ENCODE results near the gene DCXR. TPM values are rescaled to one million over a fixed set of nuclear protein-coding genes. Genes with fewer than 3 reads are reported as not detected.

Gene DCXR
- total RNA-seq, 1 experiment from 2014 or later: 128 TPM

- DNase-seq (ENCODE audit: low read depth in 1 of 2, low spot score in 2 of 2): no peak
- no peak overlapping the region for H3K4me3 ChIP-seq
- peaks cover 5% of the 10 kb centered on the region; the same call in 1 of the 2 replicates for H3K36me3 ChIP-seq
- no peaks in the 10 kb centered on the region for H3K9me3 ChIP-seq (replicated peaks)
- no peaks in the 10 kb centered on the region for H3K27me3 ChIP-seq (replicated peaks)
- H3K27ac ChIP-seq: no peak overlapping the region
- peaks cover 51% of the 10 kb centered on the region for H3K4me1 ChIP-seq (replicated peaks)
Observed at GRCh38 chr17:82007495-82008257, 29.8 kb downstream of the DCXR start.

- Histone ChIP-seq H3K36me3 (peaks cover 5% of the 10 kb centered on the region; the same call in 1 of the 2 replicates), H3K4me1 (replicated peaks) (peaks cover 57% of the 10 kb centered on the region), H3K27me3 (replicated peaks) (no peaks in the 10 kb centered on the region), H3K27ac (no peak overlapping the region), H3K9me3 (replicated peaks) (no peaks in the 10 kb centered on the region), H3K4me3 (no peak overlapping the region)
- no peak for DNase-seq (ENCODE audit: low read depth in 1 of 2, low spot score in 2 of 2)
Observed at GRCh38 chr17:82007228-82007494, 30.3 kb downstream of the DCXR start.

- Histone ChIP-seq H3K36me3 (peaks cover 5% of the 10 kb centered on the region; the same call in 1 of the 2 replicates), H3K27me3 (replicated peaks) (no peaks in the 10 kb centered on the region), H3K4me3 (no peak overlapping the region), H3K9me3 (replicated peaks) (no peaks in the 10 kb centered on the region), H3K27ac (no peak overlapping the region), H3K4me1 (replicated peaks) (peaks cover 57% of the 10 kb centered on the region)
- peak; percentile 55 to 76 for DNase-seq (ENCODE audit: low read depth in 1 of 2, low spot score in 2 of 2)
Observed at GRCh38 chr17:82006468-82007227, 30.8 kb downstream of the DCXR start.

GRCh38 chr17:82005701-82006348, 31.7 kb downstream of the DCXR start:
- Histone ChIP-seq H3K27me3 (replicated peaks) (no peaks in the 10 kb centered on the region), H3K4me1 (replicated peaks) (peaks cover 57% of the 10 kb centered on the region), H3K36me3 (peaks cover 3% of the 10 kb centered on the region; the same call in 1 of the 2 replicates), H3K9me3 (replicated peaks) (no peaks in the 10 kb centered on the region), H3K27ac (no peak overlapping the region), H3K4me3 (no peak overlapping the region)
- DNase-seq (ENCODE audit: low read depth in 1 of 2, low spot score in 2 of 2): no peak

GRCh38 chr17:82004517-82005455, 32.7 kb downstream of the DCXR start:
- no peak for DNase-seq (ENCODE audit: low read depth in 1 of 2, low spot score in 2 of 2)
- Histone ChIP-seq H3K4me1 (replicated peaks) (peaks cover 57% of the 10 kb centered on the region), H3K27ac (peak overlapping the region; percentile 63), H3K4me3 (no peak overlapping the region), H3K27me3 (replicated peaks) (no peaks in the 10 kb centered on the region), H3K9me3 (replicated peaks) (no peaks in the 10 kb centered on the region), H3K36me3 (no peaks in the 10 kb centered on the region; the same call in 1 of the 2 replicates)

- peaks cover 57% of the 10 kb centered on the region for H3K4me1 ChIP-seq (replicated peaks)
- peak overlapping the region; percentile 63 for H3K27ac ChIP-seq
- H3K27me3 ChIP-seq (replicated peaks): no peaks in the 10 kb centered on the region
- H3K4me3 ChIP-seq: no peak overlapping the region
- peak; percentile 99 for DNase-seq (ENCODE audit: low read depth in 1 of 2, low spot score in 2 of 2)
- H3K9me3 ChIP-seq (replicated peaks): no peaks in the 10 kb centered on the region
- H3K36me3 ChIP-seq: no peaks in the 10 kb centered on the region
Observed at GRCh38 chr17:82003411-82004381, 33.8 kb downstream of the DCXR start.

- H3K4me3 ChIP-seq: no peak overlapping the region
- no peaks in the 10 kb centered on the region; the same call in 1 of the 2 replicates for H3K27me3 ChIP-seq (replicated peaks)
- peaks cover 5% of the 10 kb centered on the region for H3K36me3 ChIP-seq
- no peaks in the 10 kb centered on the region for H3K9me3 ChIP-seq (replicated peaks)
- H3K27ac ChIP-seq: no peak overlapping the region
- peaks cover 43% of the 10 kb centered on the region for H3K4me1 ChIP-seq (replicated peaks)
- no peak for DNase-seq (ENCODE audit: low read depth in 1 of 2, low spot score in 2 of 2)
Observed at GRCh38 chr17:82001571-82002056, 35.9 kb downstream of the DCXR start.

- Histone ChIP-seq H3K9me3 (replicated peaks) (no peaks in the 10 kb centered on the region), H3K36me3 (peaks cover 10% of the 10 kb centered on the region), H3K4me1 (replicated peaks) (peaks cover 37% of the 10 kb centered on the region), H3K27me3 (replicated peaks) (no peaks in the 10 kb centered on the region; the same call in 1 of the 2 replicates), H3K4me3 (no peak overlapping the region), H3K27ac (no peak overlapping the region)
- no peak for DNase-seq (ENCODE audit: low read depth in 1 of 2, low spot score in 2 of 2)
Observed at GRCh38 chr17:82000803-82001570, 36.5 kb downstream of the DCXR start.

GRCh38 chr17:81999976-82000802, 37.3 kb downstream of the DCXR start:
- Histone ChIP-seq H3K27me3 (replicated peaks) (no peaks in the 10 kb centered on the region; the same call in 1 of the 2 replicates), H3K9me3 (replicated peaks) (no peaks in the 10 kb centered on the region), H3K4me1 (replicated peaks) (peaks cover 34% of the 10 kb centered on the region), H3K27ac (no peak overlapping the region), H3K4me3 (no peak overlapping the region), H3K36me3 (peaks cover 17% of the 10 kb centered on the region)
- DNase-seq (ENCODE audit: low read depth in 1 of 2, low spot score in 2 of 2): no peak

- Histone ChIP-seq H3K9me3 (replicated peaks) (no peaks in the 10 kb centered on the region), H3K36me3 (peaks cover 17% of the 10 kb centered on the region), H3K4me3 (no peak overlapping the region), H3K4me1 (replicated peaks) (peaks cover 34% of the 10 kb centered on the region), H3K27me3 (replicated peaks) (no peaks in the 10 kb centered on the region; the same call in 1 of the 2 replicates), H3K27ac (no peak overlapping the region)
- no peak for DNase-seq (ENCODE audit: low read depth in 1 of 2, low spot score in 2 of 2)
Observed at GRCh38 chr17:81999587-81999975, 37.9 kb downstream of the DCXR start.

Data from SJSA1 (cell line).